ENCODE results near the gene TTLL9.
A peak's percentile ranks its signal among the peaks of the same experiment; 100 is the strongest.

The TTLL9 gene

GRCh38 chr20:31894980-31895675, 24.7 kb downstream of the TTLL9 start:
- no peaks in the 10 kb centered on the region for H3K36me3 Mint-ChIP-seq (ENCODE audit: low read depth)
- H3K27me3 Mint-ChIP-seq (ENCODE audit: low read depth) = no peaks in the 10 kb centered on the region
- peaks cover 5% of the 10 kb centered on the region for H3K9me3 Mint-ChIP-seq
- H3K4me1 Mint-ChIP-seq = no peaks in the 10 kb centered on the region
- no peak for TF ChIP-seq CTCF (IDR thresholded peaks at IDR 0.05; ENCODE audit: unreplicated experiment in 3 of 3)
- H3K4me3 Mint-ChIP-seq = no peak overlapping the region
- H3K27ac Mint-ChIP-seq = peak overlapping the region in 1 of 3 experiments; percentile 41

DNA sequence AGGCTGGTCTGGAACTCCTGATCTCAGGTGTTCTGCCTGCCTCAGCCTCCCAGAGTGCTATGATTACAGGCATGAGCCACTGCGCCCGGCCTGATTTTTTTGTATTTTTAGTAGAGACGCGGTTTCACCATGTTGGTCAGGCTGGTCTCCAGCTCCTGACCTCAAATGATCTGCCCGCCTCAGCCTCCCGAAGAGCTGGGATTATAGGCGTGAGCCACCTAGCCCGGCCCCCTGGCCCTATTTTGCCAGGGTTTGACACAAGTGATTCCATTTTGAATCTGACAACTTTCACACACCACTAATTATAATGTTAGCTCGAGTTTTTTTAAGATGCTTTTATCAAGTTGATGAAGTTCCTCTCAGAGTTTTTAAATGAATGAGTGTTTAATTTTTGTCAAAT, 25.6 kb downstream of the TTLL9 start:
- Mint-ChIP-seq H3K4me1 (no peaks in the 10 kb centered on the region), H3K27ac (no peak overlapping the region), H3K27me3 (ENCODE audit: low read depth) (no peaks in the 10 kb centered on the region), H3K4me3 (no peak overlapping the region), H3K36me3 (ENCODE audit: low read depth) (no peaks in the 10 kb centered on the region), H3K9me3 (peaks cover 5% of the 10 kb centered on the region)
- no peak for TF ChIP-seq CTCF (IDR thresholded peaks at IDR 0.05; ENCODE audit: unreplicated experiment in 3 of 3)

- Mint-ChIP-seq H3K36me3 (ENCODE audit: low read depth) (no peaks in the 10 kb centered on the region), H3K9me3 (peaks cover 5% of the 10 kb centered on the region), H3K27me3 (ENCODE audit: low read depth) (no peaks in the 10 kb centered on the region), H3K27ac (no peak overlapping the region), H3K4me1 (no peaks in the 10 kb centered on the region), H3K4me3 (no peak overlapping the region)
- no peak for TF ChIP-seq CTCF (IDR thresholded peaks at IDR 0.05; ENCODE audit: unreplicated experiment in 3 of 3)
Measured at GRCh38 chr20:31897541-31897940, 27.1 kb downstream of the TTLL9 start.

GRCh38 chr20:31901615-31902014, 31.2 kb downstream of the TTLL9 start:
- Mint-ChIP-seq H3K4me3 (no peak overlapping the region), H3K27ac (no peak overlapping the region), H3K9me3 (no peaks in the 10 kb centered on the region), H3K36me3 (ENCODE audit: low read depth) (no peaks in the 10 kb centered on the region), H3K4me1 (no peaks in the 10 kb centered on the region), H3K27me3 (ENCODE audit: low read depth) (no peaks in the 10 kb centered on the region)
- no peak for TF ChIP-seq CTCF (IDR thresholded peaks at IDR 0.05; ENCODE audit: unreplicated experiment in 3 of 3)

DNA sequence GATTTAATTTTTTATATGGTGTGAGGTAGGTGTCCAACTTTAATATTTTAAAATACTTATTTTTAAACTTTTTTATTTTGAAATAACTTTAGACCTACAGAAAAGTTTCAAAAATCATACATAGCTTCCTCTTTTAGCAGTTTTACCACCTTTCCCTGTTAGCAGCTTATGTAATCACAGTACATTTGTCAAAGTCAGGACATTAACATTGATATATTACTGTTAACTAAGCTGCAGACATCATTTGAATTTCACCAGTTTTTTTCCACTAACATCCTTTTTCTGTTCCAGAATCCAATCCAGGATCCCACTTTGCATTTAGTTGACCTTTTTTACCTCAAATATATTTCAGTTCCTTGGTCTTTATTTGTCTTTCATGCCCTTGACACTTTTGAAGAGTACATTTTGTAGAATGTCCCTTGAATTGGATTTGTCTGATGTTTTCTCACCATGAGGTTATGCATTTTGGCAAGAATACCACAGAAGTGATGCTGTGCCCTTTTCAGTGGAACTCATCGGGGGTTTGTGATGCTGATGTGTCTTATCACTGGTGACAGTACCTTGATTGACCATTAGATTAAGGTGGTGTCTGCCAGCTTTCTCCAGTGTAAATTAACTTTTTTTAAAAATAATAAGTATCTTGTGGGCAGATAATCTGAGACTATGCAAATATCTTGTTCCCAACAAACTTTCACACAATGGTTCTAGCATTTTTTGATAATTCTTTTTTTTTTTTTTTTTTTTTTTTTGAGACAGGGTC, 33.4 kb downstream of the TTLL9 start:
- H3K4me1 Mint-ChIP-seq = no peaks in the 10 kb centered on the region
- no peak overlapping the region for H3K27ac Mint-ChIP-seq
- TF ChIP-seq CTCF (IDR thresholded peaks at IDR 0.05; ENCODE audit: unreplicated experiment in 3 of 3) = no peak
- H3K27me3 Mint-ChIP-seq (ENCODE audit: low read depth) = no peaks in the 10 kb centered on the region
- H3K36me3 Mint-ChIP-seq (ENCODE audit: low read depth) = no peaks in the 10 kb centered on the region
- H3K4me3 Mint-ChIP-seq = no peak overlapping the region
- no peaks in the 10 kb centered on the region for H3K9me3 Mint-ChIP-seq
